ENCODE measurements around the gene FTCD. TPM values are rescaled to one million over a fixed set of nuclear protein-coding genes. Genes with fewer than 3 reads are reported as not detected.
"Not testable (repeated sequence)": the region's sequence is repeated elsewhere in the genome, so short reads cannot be mapped to it uniquely, and the experiment has no call there.

The FTCD gene
- total RNA-seq, 2 donors from 2014 or later = 0.27 TPM; not detected in 1

DNA sequence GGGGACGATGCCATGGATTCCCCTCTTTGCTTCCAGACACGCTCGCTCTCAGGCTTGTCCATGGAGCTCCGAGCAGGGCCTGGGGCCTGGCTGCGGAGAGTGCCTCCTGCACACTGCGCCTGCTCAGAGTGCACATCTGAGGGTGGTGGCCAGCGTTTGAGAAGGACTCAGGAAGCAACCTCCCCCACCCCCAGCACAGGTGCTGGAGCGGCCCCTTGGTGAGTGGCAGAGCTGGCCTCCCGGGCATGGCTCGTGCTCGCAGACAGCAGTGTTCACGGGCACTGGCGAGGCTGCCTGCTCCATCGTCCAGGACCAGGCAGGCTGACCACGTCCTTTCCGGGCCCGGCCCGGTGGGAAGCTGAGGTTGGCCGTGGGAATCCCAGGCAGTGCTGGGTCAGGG is 26.1 kb upstream of the FTCD start:
- TF ChIP-seq, protein P1, sequence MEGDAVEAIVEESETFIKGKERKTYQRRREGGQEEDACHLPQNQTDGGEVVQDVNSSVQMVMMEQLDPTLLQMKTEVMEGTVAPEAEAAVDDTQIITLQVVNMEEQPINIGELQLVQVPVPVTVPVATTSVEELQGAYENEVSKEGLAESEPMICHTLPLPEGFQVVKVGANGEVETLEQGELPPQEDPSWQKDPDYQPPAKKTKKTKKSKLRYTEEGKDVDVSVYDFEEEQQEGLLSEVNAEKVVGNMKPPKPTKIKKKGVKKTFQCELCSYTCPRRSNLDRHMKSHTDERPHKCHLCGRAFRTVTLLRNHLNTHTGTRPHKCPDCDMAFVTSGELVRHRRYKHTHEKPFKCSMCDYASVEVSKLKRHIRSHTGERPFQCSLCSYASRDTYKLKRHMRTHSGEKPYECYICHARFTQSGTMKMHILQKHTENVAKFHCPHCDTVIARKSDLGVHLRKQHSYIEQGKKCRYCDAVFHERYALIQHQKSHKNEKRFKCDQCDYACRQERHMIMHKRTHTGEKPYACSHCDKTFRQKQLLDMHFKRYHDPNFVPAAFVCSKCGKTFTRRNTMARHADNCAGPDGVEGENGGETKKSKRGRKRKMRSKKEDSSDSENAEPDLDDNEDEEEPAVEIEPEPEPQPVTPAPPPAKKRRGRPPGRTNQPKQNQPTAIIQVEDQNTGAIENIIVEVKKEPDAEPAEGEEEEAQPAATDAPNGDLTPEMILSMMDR (IDR thresholded peaks at IDR 0.05) = no peak
- H3K36me3 ChIP-seq = no peaks in the 10 kb centered on the region
- H3K4me3 ChIP-seq = no peak overlapping the region
- H3K9me3 ChIP-seq = no peaks in the 10 kb centered on the region
- no peaks in the 10 kb centered on the region for H3K27me3 ChIP-seq (replicated peaks; ENCODE audit: insufficient read depth)
- H3K4me1 ChIP-seq (ENCODE audit: control insufficient read depth in 1 of 2, low read depth in 2 of 2) = peaks cover 0 to 3% of the 10 kb centered on the region in 2 donors
- H3K27ac ChIP-seq = no peak overlapping the region
- DNase-seq (ENCODE audit: low spot score) = no peak
- no peak for ATAC-seq (ENCODE audit: insufficient number of reproducible peaks, low FRiP score, low read depth)

DNA sequence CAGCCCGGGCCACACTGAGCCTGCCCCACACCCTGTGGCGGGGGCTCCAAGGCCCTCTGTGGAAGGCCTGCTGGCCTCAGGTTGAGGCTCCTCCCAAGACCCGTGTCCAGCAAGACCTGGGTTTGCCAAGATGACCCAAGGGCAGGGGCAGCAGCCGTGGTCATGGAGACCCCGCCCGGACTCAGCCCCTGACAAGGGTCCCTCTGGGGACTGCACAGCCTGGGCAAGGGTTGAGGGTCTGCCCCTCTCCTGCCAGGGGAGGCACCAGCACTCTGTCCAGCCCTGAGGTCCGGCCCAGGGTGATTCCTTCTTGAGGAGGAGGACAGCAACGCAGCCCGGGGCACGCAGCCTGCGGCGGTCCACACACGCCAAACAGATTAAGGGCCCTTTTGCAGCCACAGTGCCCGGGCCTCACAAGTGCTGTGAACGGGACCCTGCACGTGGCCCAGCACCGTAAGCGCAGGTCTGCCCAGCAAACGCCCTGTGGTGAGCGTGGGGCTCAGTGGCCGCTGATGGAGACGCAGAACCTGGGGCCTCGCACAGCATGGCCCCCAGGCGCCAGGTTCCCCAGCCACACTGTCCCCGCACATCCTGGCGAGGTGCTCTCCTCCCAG is 25.5 kb upstream of the FTCD start:
- ATAC-seq (ENCODE audit: insufficient number of reproducible peaks, low FRiP score, low read depth) = no peak
- no peak for DNase-seq (ENCODE audit: low spot score)
- H3K4me1 ChIP-seq (ENCODE audit: control insufficient read depth in 1 of 2, low read depth in 2 of 2) = peaks cover 0 to 3% of the 10 kb centered on the region in 2 donors
- H3K36me3 ChIP-seq = no peaks in the 10 kb centered on the region
- H3K9me3 ChIP-seq = no peaks in the 10 kb centered on the region
- H3K4me3 ChIP-seq = no peak overlapping the region
- H3K27ac ChIP-seq = no peak overlapping the region
- H3K27me3 ChIP-seq (replicated peaks; ENCODE audit: insufficient read depth) = no peaks in the 10 kb centered on the region
- TF ChIP-seq, protein P1 (IDR thresholded peaks at IDR 0.05) = no peak

DNA sequence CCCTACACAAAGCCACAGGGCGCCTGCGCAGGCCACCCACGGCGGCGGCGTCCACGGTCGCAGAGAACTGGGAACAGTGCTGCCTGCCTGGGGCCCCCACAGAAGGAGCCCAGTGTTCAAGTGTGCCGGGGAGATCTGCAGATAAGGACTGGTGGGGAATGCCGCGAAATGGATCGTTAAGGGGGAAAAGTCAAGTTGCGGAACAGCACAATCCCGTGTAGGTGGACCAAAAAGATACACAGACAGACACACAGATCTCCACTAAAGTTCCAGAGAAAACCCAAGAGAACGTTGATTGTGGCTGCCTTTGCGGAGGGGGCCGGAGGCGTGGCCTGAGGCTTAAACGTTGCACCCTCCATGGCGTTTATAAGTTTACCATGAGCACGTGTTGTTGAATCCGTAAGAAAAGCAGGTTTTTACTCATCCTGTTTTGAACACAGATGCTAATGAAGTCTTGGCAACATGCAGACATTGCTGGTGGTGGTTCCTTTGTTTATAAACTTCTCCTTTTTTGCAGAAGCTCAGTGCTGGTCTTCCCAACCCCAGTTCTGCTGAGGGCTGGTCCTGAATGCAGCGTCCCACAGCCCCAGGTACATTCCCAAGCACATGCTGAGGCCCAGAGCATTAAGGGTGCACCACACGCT is 24.8 kb upstream of the FTCD start:
- H3K27ac ChIP-seq = no peak overlapping the region
- ATAC-seq (ENCODE audit: insufficient number of reproducible peaks, low FRiP score, low read depth) = no peak
- no peak for DNase-seq (ENCODE audit: low spot score)
- no peaks in the 10 kb centered on the region for H3K36me3 ChIP-seq
- TF ChIP-seq, protein P1 (IDR thresholded peaks at IDR 0.05) = no peak
- H3K9me3 ChIP-seq = no peaks in the 10 kb centered on the region
- no peak overlapping the region for H3K4me3 ChIP-seq
- H3K4me1 ChIP-seq (ENCODE audit: control insufficient read depth in 1 of 2, low read depth in 2 of 2) = peaks cover 0 to 3% of the 10 kb centered on the region in 2 donors
- no peaks in the 10 kb centered on the region for H3K27me3 ChIP-seq (replicated peaks; ENCODE audit: insufficient read depth)

DNA sequence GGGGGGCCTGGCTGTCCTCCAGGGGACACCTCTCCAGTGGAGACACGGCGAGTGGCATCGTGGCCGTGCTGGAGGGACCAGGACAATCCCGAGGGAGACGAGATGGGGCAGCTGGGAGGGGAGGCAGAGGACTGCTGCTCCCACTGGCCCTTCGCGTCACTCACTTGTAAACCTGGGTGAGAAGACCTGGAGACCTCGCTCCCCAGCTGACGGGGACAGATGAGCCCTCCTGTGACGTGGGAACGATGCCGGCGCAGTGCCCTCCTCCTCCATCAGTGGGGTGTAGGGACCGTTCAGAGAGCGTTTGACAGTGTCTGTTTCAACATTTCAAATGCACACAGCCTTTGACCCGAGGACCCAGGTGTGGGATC is 24.3 kb upstream of the FTCD start:
- no peaks in the 10 kb centered on the region for H3K36me3 ChIP-seq
- TF ChIP-seq, protein P1 (IDR thresholded peaks at IDR 0.05) = no peak
- H3K4me1 ChIP-seq (ENCODE audit: control insufficient read depth in 1 of 2, low read depth in 2 of 2) = peaks cover 0 to 3% of the 10 kb centered on the region in 2 donors
- H3K27ac ChIP-seq = no peak overlapping the region
- ATAC-seq (ENCODE audit: insufficient number of reproducible peaks, low FRiP score, low read depth) (no peak), DNase-seq (ENCODE audit: low spot score) (no peak)
- no peaks in the 10 kb centered on the region for H3K27me3 ChIP-seq (replicated peaks; ENCODE audit: insufficient read depth)
- no peaks in the 10 kb centered on the region for H3K9me3 ChIP-seq
- no peak overlapping the region for H3K4me3 ChIP-seq

DNA sequence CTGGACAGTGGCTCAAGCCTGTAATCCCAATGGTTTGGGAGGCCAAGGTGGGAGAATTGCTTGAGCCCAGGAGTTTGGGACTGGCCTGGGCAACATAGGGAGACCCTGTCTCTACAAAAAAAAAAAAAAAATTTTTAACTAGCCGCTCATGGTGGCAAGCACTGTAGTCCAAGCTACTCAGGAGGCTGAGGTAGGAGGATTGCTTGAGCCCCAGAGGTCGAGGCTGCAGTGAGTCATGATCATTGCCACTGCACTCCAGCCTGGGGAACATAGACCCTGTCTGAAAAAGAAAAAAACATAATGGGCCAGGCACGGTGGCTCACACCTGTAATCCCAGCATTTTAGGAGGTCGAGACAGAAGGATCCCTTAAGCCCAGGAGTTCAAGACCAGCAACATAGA is 23.6 kb upstream of the FTCD start:
- no peaks in the 10 kb centered on the region for H3K9me3 ChIP-seq
- ATAC-seq (ENCODE audit: insufficient number of reproducible peaks, low FRiP score, low read depth) (no peak), DNase-seq (ENCODE audit: low spot score) (no peak)
- H3K27ac ChIP-seq = no peak overlapping the region
- H3K4me3 ChIP-seq = no peak overlapping the region
- H3K36me3 ChIP-seq = no peaks in the 10 kb centered on the region
- H3K4me1 ChIP-seq (ENCODE audit: control insufficient read depth in 1 of 2, low read depth in 2 of 2) = peaks cover 0 to 2% of the 10 kb centered on the region in 2 donors
- TF ChIP-seq, protein P1 (IDR thresholded peaks at IDR 0.05) = no peak
- H3K27me3 ChIP-seq (replicated peaks; ENCODE audit: insufficient read depth) = no peaks in the 10 kb centered on the region

DNA sequence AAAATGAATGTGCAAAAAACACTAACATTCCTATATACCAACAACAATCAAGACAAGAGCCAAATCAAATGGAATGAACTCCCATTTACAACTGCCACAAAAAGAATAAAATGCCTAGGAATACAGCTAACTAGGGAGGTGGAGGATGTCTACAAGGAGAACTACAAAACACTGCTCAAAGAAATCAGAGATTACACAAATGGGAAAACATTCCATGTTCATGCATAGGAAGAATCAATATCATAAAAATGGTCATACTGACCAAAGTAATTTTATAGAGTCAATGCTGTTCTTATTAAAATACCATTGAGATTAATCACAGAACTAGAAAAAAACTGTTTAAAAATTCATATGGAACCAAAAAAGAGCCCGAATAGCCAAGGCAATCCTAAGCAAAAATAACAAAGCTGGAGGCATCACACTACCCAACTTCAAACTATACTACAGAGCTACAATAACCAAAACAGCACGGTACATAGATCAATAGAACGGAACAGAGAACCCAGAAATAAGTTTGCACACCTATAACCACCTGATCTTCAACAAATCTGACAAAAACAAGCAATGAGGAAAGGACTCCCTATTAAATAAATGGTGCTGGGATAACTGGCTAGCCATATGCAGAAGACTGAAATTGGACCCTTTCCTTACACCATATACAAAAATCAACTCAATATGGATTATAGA is 21.2 kb upstream of the FTCD start:
- not testable (repeated sequence) for ATAC-seq (ENCODE audit: insufficient number of reproducible peaks, low FRiP score, low read depth)

More for the DNA sequence above, 21.2 kb upstream of the FTCD start:
- DNase-seq (ENCODE audit: low spot score); H3K27me3 ChIP-seq (replicated peaks; ENCODE audit: insufficient read depth); H3K27ac ChIP-seq; H3K9me3 ChIP-seq; H3K4me1 ChIP-seq (ENCODE audit: control insufficient read depth in 1 of 2, low read depth in 2 of 2); H3K4me3 ChIP-seq; H3K36me3 ChIP-seq: not testable (repeated sequence)

Data from thoracic aorta (tissue), 2 donors.